GF-D8 (cell line): ENCODE results near the gene APOF.
"Not testable (repeated sequence)": the region's sequence is repeated elsewhere in the genome, so short reads cannot be mapped to it uniquely, and the experiment has no call there.

Experiments used
- DNase-seq: peaks from one replicate; lab custom pipeline; 2025; lab: John Stamatoyannopoulos, UW

The APOF gene

GRCh38 chr12:56373515-56373914 is 10.9 kb upstream of the APOF start:
- DNase-seq, result no peak

- no peak for DNase-seq
These were observed 4.3 kb upstream of the APOF start for GRCh38 chr12:56366948-56367347.

- no peak for DNase-seq
These were observed 1.0 kb downstream of the APOF start for GRCh38 chr12:56361487-56362129.

GRCh38 chr12:56359851-56360767 is 2.5 kb downstream of the APOF start, which contains the start of gene STAT2:
STAT2 (minus strand) TSS chr12:56360107; CDS start chr12:56356571, 3,536 bp downstream.
- peak; percentile 99 for DNase-seq

GRCh38 chr12:56358836-56359532 is 3.7 kb downstream of the APOF start:
- DNase-seq, result peak; percentile 56

GRCh38 chr12:56351325-56351724 is 11.3 kb downstream of the APOF start:
- no peak for DNase-seq

GRCh38 chr12:56350662-56351061 is 12.0 kb downstream of the APOF start:
- no peak for DNase-seq

- no peak for DNase-seq
These were observed 13.9 kb downstream of the APOF start for GRCh38 chr12:56348776-56349175.

GRCh38 chr12:56347255-56347654 is 15.4 kb downstream of the APOF start:
- not testable (repeated sequence) for DNase-seq

- no peak for DNase-seq
These were observed 16.0 kb downstream of the APOF start for GRCh38 chr12:56346675-56347074.

GRCh38 chr12:56342290-56342689 is 20.4 kb downstream of the APOF start:
- DNase-seq, result not testable (repeated sequence)

- no peak for DNase-seq
These were observed 21.0 kb downstream of the APOF start for GRCh38 chr12:56341616-56342015.

- no peak for DNase-seq
These were observed 23.6 kb downstream of the APOF start for GRCh38 chr12:56339158-56339422.

GRCh38 chr12:56338308-56339157 is 24.1 kb downstream of the APOF start, which contains the start of gene IL23A:
IL23A (plus strand) TSS chr12:56338884; CDS start chr12:56339045, 161 bp downstream.
- no peak for DNase-seq

GRCh38 chr12:56337753-56338251 is 24.9 kb downstream of the APOF start:
- DNase-seq, result no peak

GRCh38 chr12:56336361-56337167 is 26.1 kb downstream of the APOF start:
- DNase-seq, result no peak

GRCh38 chr12:56335527-56335926 is 27.1 kb downstream of the APOF start:
- DNase-seq, result not testable (repeated sequence)

- DNase-seq, result no peak
These were observed 28.2 kb downstream of the APOF start for GRCh38 chr12:56334490-56334793.

- DNase-seq, result peak; percentile 93
These were observed 28.8 kb downstream of the APOF start, which contains the start of gene PAN2 for GRCh38 chr12:56333679-56334489. PAN2 (minus strand) TSS chr12:56334000; CDS start chr12:56333094, 906 bp downstream.

GRCh38 chr12:56333197-56333678 is 29.4 kb downstream of the APOF start:
- DNase-seq, result no peak
